Measurements from ENCODE around the gene LSM12.
"Not testable (repeated sequence)": the region's sequence is repeated elsewhere in the genome, so short reads cannot be mapped to it uniquely, and the experiment has no call there.

The LSM12 gene

GRCh38 chr17:44075598-44076293 lies 9.3 kb upstream of the LSM12 start:
- DNase-seq, result no peak

- no peak for DNase-seq
Observed at GRCh38 chr17:44074911-44075285, 8.4 kb upstream of the LSM12 start.

- DNase-seq, result no peak
Observed at GRCh38 chr17:44074231-44074910, 7.9 kb upstream of the LSM12 start.

- no peak for DNase-seq
Observed at GRCh38 chr17:44071772-44072171, 5.3 kb upstream of the LSM12 start.

- peak; percentile 82 for DNase-seq
Observed at GRCh38 chr17:44071198-44071520, 4.7 kb upstream of the LSM12 start.

GRCh38 chr17:44070455-44071197 lies 4.2 kb upstream of the LSM12 start, which contains the start of gene G6PC3:
G6PC3 (plus strand) TSS chr17:44070735; CDS start chr17:44070966, 231 bp downstream.
- peak; percentile 99 for DNase-seq

GRCh38 chr17:44069974-44070454 lies 3.5 kb upstream of the LSM12 start:
- peak; percentile 26 for DNase-seq

- no peak for DNase-seq
Observed at GRCh38 chr17:44067545-44067940, 1.1 kb upstream of the LSM12 start.

GRCh38 chr17:44065668-44066203 lies 735 bp downstream of the LSM12 start:
- DNase-seq, result no peak

GRCh38 chr17:44063704-44064639 lies 2.5 kb downstream of the LSM12 start:
- DNase-seq, result no peak

GRCh38 chr17:44062871-44063270 lies 3.6 kb downstream of the LSM12 start:
- no peak for DNase-seq

GRCh38 chr17:44061446-44061845 lies 5.0 kb downstream of the LSM12 start:
- DNase-seq, result peak; percentile 56

GRCh38 chr17:44059101-44059892 lies 7.2 kb downstream of the LSM12 start:
- no peak for DNase-seq

GRCh38 chr17:44053125-44053872 lies 13.2 kb downstream of the LSM12 start:
- DNase-seq, result no peak

GRCh38 chr17:44049294-44050060 lies 17.0 kb downstream of the LSM12 start:
- no peak for DNase-seq

GRCh38 chr17:44046893-44047292 lies 19.6 kb downstream of the LSM12 start:
- not testable (repeated sequence) for DNase-seq

GRCh38 chr17:44045486-44045885 lies 21.0 kb downstream of the LSM12 start:
- DNase-seq, result no peak

GRCh38 chr17:44044071-44044470 lies 22.4 kb downstream of the LSM12 start:
- peak; percentile 68 for DNase-seq

- DNase-seq, result no peak
Observed at GRCh38 chr17:44043272-44043696, 23.2 kb downstream of the LSM12 start.

Data from fibroblast of skin of abdomen (primary cell).